HG03097 (cell line): ENCODE results near the gene MS4A8.
"Not testable (repeated sequence)": the region's sequence is repeated elsewhere in the genome, so short reads cannot be mapped to it uniquely, and the experiment has no call there.

Experiments
- ATAC-seq: cut with Tn5 transposase; IDR thresholded peaks from one replicate; pipeline ENCODE4 v1.9.1; 2021; ENCODE audit not compliant: unreplicated experiment, low FRiP score

MS4A8 gene

DNA sequence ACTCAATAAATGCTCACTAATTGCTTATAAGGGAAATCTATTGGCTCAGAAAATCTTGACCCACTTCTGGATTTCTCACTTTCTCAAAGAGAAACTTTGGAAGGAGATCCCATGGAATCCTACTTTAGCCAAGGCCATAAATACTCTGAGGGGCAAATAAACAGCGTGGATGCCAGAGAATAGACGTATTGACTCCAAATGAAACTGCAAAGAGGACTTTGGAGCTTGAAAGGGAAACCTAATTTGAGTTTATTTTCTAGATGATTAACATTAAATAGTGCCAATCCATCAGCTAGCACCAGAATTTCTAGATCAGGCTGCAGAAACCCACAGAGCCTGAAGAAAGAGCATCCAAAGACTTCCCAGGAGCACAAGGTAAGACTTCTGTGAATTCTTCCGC lies 25.0 kb downstream of the MS4A8 start, which contains the start of gene MS4A18:
TSS of gene MS4A18 (plus strand) at position 301 of the 400 bp plus-strand sequence.
- no peak for ATAC-seq

DNA sequence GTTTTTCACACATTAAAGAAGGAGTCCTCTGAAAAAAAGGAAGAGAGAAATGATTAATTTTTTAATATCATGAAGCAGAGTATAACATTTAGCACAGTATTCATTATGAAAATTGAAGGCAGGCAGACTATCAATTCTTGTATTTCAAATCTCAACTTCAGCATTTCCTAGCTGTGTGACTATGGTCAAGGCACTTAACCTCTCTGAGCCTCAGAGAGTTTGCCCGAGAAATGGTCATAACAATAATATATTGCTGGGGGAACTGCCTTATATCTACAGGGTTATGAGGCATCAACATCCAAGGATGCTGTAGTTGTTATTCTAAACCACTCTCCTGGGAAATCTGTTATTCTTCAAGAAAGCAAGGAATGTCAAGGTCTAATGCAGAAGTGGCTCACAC lies 26.2 kb downstream of the MS4A8 start:
- no peak for ATAC-seq

DNA sequence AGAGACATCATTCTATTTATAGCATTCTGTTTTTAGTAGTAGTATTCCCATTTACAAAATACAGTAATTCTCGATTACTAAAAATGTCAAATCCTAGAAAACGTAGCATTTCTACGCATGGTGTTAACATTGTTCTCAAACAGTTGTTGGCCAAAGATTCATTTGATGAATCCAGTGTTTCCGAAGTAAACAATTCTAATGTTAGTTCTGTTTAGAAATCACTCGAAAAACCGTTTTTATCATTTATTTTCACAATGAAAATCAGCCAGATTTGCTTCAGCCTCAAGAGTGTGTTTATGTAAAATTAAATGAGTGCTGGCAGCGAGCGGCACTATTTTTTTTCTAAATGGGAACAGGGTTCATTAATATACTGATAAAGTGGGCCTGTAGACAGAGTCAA lies 32.2 kb downstream of the MS4A8 start:
- no peak for ATAC-seq

DNA sequence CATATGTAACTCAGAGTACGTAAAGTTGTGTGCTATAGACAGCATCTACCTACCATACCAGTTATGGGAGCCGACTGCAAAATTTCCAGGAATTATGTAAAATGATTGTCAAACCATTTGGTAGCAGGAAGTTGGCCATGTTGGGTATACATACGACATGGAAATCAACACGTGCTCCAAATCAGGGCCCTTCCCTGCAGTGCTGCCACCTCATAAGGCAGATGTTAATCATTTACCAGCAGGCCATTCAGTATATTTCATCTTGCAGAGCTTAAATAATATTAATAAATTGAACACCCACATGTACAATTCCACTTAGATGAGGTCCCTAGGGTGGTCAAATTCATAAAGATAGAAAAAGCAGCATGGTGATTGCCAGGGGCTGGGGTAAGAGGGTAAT lies 34.9 kb downstream of the MS4A8 start:
- no peak for ATAC-seq

DNA sequence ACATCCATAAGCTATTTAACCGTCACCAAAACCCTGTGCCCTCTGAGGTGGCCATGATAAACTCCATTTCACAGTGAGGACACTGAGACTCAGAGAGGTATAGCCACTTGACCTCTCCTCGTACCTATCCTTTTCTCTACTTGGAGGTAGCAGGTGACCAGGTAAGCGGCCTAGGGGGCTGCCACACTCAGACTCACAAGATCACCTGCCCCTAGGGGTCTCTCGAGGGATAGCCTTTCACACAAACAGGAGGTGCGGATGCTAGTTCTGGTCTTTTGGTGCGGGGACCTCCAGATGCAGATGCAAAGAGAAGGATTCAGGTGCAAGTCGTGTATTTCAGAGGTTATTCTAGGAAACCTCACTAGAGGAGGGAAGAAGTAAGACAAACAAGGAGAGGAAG lies 39.7 kb downstream of the MS4A8 start:
- ATAC-seq, result no peak

DNA sequence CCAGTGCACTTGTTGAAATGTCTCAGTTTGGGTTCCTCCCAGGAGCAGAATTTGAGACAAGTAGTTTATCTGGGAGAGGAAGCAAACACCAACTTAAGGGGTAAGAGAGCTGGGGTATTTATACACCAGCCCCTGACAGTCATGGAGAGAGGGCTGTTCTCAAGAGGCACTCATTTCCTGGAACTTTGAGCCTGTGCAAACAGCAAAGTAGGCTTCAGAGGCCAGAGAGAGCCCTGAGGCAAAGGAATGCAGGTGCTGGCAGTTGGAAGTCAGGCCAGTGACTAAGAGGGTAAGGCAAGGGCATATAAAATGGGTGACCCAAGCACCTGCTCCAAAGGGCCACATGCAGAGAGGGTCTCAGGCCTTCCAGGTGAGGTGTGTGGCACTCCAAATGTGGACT lies 41.2 kb downstream of the MS4A8 start:
- no peak for ATAC-seq

DNA sequence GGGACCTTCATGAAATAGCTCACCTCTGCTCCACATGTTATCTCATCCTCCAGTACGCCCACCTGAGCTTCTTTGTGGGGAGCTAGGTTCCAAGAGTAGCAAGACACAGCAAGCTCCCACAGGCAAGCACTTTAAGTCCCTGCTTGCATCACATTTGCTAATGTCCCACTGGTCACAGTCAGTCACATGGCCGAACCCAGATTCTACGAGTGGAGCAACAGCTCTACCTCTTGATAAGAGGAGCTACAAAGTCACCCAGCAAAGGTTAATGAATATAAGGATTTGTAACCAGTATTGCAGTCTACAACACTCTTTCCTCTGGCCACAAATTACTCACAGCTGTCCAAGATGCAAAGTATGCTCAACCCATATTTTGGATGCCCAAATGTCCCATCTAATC lies 42.0 kb downstream of the MS4A8 start:
- no peak for ATAC-seq

DNA sequence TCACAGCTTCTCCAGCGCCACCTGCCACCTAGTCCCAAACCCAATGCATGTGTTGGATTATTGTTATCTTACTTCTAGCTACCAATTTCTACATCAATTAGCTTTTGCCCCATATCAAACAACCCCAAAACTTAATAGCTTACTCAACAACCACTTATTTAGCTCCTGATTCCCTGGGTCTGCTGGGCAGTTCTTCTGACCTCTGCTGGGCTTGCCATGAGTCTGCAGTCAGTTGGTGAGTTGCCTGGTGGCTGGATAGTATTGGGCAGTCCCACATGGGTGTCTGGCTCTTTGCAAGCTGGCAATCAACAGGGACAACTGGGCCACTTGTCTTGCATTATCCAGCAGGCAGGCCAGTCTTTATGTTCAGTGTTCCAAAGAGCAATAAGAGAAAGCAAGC lies 43.6 kb downstream of the MS4A8 start:
- ATAC-seq, result no peak

DNA sequence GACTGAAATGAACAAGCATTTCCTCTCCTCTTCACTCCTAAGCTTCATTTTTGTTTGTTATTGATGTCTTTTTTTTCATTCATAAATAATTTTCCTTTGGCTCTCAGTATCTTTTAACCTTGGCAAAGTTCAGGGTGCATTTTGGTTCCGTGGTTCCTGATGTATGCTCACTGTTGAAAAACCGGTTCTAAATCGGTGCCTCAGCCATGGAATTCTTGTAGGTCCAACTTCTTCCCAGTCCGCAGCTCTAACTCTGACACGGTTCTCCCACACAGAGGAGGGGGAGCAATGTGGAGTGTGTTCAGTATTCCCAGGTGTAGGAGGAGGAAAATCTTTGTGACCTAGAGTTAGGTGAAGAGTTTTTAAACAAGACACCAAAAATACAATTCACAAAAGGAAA lies 44.7 kb downstream of the MS4A8 start:
- ATAC-seq, result no peak

DNA sequence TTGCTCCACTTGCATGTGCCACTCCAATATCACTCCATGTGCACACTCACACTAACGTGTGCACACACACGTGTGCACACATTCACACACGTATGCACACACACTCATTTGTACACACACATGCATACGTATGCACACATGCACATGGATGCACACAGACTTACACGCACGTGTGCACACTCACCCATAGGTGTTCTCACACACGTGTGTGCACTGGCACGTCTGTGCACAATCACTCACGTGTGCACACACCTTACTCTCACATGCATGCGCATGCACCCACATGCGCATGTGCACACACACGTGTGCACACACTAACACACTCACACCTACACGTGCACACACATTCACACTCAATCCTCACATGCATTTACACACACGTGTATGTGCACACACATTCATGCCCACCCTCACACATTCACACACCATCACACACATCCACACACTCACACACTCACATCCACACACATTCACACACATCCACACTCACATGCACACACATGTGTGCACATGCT lies 48.0 kb downstream of the MS4A8 start:
- no peak for ATAC-seq

DNA sequence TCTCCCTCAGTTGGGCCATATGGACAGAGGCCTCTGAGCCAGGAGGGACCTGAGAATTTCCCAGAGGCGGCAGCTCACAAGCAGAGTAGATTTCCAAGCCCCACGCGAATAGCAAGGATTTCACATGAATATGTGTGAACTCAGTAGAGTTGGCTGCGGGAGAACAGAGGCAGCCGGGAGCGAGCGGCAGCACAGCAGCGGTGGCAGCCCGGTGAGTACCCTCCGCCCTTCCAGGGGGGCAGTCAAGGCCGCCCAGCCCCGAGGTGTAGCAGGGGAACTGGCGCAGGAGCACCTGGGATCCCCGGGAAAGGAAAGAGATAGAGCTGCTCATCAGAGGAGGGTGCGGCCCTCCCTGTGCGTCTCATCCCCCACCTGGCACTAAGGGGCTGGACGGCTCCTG lies 48.8 kb downstream of the MS4A8 start:
- no peak for ATAC-seq

DNA sequence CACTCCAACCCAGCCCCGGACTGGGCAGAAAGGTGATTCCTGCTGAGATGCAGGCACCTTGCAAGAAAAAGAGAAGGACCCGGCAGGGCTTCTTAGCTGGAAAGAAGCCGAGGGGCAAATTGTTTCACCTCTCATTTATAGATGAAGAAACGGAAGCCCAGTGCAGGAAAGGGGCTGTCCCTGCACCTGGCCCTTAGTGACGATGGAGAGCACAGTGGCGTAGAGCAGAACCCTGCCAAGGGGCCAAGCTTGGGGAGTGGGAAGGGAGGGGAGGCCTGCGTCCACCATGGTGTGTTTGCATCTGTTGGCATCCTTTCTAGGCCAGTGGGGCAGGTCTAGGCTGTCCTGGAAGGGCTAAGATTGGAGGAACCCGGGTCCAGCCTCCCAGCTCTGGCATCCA lies 49.4 kb downstream of the MS4A8 start:
- no peak for ATAC-seq

DNA sequence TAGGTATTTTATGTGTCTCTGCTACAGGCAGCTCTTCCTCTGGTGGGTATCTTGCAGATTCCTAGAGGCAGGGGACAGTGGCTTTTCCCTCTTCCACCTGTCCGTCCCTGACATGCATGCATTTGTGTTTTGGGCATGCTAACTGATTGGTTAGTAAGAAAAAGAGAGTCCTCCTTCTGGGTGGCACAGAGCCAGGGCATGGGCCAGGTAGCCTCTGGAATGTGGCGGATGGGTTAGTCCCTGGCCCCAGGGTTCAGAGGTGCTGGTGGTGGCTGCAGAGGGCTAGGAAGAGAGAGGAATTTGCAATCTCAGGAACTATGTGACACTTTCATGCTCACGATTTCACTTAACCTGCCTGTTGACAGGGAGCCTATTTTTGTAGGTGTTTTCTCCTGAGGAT lies 51.5 kb downstream of the MS4A8 start:
- no peak for ATAC-seq

DNA sequence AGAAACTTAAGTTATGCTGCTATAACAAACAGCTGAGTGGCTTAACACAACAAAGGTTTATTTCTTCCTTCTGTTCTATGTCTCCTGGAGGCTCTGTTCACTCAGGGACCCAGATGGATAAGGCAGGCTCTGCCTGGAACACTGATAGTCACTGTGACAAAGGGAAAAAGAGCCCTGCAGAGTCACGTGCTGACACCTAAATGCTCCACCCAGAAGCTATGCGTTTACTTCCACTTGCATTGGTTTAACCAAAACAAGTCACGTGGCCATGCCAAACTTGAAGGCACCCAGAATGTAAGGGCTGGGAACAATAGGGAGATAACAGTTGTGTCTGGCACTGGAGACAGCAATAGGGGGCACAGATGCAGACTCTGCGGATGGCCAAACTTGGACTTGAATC lies 53.9 kb downstream of the MS4A8 start:
- no peak for ATAC-seq

DNA sequence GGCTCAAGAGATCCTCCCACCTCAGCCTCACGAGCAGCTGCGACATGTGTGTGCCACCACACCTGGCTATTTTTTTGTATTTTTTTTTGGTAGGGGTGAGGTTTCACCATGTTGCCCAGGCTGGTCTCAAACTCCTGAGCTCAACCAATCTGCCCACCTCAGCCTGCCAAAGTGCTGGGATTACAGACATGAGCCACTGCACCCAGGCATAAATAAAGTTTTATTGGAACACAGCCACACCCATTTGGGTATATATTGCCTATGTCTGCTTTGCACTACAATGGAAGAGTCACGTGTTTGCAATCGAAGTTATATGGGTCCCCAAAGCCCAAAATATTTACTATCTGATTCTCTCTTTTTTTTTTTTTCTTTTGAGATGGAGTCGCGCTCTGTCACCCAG lies 55.5 kb downstream of the MS4A8 start:
- no peak for ATAC-seq

DNA sequence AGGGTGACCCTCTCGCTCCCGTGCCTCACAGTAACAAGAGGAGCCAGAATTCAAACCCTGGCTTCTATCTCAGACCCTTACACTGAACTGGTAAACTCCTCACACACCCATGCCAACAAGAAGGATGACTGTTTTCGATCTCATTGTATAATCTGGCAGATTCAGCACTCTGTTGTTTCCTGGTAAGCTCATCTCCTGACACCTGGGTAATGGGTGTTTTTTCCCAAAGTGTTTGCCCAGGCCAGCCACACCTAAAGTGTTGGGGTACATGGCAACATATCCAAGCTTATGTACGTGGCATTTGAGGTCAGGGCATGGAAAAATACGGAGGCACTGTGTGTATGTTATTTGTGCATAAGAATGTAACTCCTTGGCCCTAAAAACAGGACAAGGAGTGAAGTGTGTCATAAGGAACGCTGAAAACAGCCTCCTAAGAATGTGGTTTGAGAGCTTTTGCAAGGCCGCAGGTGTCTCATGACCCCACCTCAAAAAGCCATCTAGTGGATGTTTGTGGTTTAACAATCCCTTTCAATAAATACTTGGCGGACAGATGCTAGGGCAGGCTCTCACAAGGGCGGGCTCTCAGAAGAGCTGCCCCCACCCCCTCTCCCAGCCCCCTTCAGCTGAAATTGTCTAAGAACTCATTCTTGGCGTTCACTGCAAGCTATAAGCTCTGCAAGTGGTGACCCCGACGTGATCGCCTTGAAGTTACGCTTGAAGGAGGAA lies 57.1 kb downstream of the MS4A8 start, which contains the start of gene MS4A15:
TSS of gene MS4A15 (plus strand) at position 561 of the 726 bp plus-strand sequence. CDS start 6,867 bp downstream, outside the sequence.
- no peak for ATAC-seq

DNA sequence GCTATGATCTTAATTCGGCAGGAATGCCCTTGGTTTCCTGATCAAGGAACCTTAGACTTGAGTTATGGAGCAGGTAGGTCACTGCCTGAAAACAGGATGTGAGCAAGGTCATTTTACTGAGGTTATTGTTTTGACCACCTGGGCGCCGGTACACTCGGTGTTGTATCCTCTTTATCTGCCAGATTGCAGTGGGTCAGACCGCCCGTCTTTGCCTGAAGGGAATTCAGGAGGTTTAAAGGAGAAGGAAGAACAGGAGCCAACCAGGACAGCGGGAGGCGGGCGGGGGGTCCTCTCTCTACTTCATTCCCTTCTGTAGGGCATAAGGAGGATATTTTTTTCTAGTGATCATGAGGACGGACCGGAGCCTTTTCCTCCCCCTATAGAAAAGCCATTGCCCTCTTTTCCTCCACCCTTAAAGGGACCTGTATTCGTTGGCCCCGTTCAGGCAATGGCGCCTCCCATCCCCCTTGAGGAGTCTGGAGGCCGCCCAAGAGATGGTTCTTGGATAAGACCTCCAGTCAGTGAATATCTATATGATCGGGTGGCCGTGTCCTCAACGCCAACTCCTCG lies 57.9 kb downstream of the MS4A8 start:
- ATAC-seq, result no peak

DNA sequence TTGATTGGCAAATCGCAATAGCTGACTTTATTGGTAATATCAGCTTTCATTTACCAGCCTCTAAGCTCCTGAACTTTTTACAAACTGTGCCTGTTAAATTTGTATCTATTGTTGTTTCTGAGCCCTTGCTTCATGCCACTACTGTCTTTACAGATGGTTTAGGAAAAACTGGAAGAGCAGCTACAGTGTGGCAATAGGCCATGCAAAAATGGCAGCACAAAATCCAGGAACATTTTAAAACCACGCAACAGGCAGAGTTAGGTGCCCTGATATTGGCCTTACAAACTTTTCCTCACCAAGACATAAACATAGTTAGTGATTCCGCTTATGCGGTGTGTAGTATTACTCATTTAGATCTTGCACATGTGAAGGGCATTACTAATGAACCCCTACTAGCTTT lies 59.3 kb downstream of the MS4A8 start:
- ATAC-seq, result not testable (repeated sequence)

DNA sequence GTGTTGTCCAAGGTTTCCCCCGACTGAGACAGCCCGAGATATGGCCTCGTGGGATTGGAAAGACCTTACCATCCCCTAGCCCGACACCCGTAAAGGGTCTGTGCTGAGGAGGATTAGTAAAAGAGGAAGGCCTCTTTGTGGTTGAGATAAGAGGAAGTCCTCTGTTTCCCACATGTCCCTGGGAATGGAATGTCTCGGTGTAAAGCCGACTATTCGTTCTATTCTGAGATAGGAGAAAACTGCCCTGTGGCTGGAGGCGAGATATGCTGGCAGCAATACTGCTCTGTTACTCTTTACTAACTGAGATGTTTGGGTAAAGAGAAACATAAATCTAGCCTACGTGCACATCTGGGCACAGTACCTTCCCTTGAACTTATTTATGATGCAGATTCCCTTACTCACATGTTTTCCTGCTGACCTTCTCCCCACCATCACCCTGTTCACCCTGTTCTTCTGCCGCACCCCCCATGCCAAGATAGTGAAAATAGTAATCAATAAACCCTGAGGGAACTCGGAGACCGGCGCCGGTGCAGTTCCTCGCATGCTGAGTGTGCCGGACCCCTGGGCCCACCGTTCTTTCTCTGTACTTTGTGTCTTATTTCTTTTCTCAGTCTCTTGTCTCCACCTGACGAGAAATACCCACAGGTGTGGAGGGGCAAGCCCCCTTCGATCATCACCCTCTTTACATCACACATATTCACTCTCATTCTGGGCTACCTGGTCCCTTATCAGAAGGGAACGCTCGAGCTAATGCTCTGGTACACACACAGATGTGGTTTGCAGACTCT lies 60.2 kb downstream of the MS4A8 start:
- not testable (repeated sequence) for ATAC-seq

DNA sequence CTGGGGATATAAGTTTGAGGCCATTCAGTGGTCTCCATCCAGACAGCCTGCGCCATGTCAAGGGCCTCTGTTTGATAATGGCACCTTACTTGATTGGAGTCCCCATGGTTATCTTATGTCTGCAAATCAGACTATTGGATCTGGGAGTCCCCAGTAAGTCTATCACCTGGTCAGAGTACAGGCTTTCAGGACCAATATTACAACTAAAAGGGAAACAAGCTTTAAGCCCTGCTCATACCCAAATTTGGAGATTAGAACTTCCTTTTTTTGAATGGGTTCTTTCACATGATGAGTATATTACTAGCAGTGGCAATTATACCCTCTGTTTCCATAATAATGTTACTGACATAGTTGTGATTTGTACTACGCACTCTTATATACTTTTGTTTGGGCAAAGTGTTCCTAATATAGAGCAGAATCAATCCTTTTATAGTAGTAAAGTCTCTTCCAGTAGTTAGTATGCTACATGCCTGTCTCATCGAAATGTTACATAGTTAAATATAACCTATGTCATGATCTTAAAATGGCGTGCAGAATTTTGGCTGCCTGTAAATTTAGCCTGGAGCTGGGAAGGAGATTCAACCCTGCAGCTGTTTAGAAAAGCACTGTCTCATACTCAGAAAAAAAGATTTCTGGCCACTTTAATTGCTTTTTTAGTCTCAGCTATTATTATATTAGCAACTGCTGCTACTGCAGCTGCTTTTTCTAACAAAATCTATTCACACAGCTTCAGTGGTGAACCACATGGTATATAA lies 62.2 kb downstream of the MS4A8 start:
- no peak for ATAC-seq
